ENCODE results near the gene TPCN2.

Gene TPCN2

DNA sequence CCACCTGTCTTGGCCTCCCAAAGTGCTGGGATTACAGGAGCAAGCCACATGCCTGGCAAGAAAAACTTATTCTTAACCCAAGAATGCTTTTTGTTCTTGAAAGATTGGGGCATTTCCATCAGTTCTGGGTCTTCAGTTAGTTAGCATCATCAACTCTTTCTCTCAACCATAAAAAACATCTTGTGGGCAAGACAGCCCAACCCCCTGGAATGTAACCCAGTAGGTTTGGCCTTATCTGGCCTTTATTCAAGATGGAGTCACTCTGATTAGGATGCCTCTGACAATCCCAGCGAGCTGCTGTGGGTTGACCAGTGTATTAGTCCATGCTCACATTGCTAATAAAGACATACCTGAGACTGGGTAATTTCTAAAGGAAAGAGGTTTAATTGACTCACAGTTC lies 9.2 kb upstream of the TPCN2 start:
- no peak for DNase-seq

GRCh38 chr11:69040051-69040450 lies 8.7 kb upstream of the TPCN2 start:
- no peak for DNase-seq

GRCh38 chr11:69040581-69041260 lies 8.0 kb upstream of the TPCN2 start:
- DNase-seq, result peak; percentile 56

DNA sequence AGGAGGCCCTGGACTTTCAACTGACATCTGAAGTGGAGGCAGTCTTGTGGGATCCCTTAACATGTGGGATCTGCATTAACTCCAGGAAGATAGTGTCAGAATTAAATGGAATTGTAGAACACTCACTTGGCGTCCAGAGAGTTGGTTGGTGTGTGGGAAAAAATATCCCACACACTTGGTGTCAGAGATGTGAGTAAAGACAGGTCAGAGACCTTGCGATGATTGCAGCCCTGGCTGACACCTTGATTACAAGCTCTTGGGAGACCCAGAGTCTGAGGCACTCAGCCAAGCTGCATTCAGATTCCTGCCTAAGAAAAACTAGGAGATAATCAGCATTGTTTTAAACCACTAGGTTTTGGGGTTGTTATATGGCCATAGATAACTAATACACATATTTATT lies 7.2 kb upstream of the TPCN2 start:
- no peak for DNase-seq

DNA sequence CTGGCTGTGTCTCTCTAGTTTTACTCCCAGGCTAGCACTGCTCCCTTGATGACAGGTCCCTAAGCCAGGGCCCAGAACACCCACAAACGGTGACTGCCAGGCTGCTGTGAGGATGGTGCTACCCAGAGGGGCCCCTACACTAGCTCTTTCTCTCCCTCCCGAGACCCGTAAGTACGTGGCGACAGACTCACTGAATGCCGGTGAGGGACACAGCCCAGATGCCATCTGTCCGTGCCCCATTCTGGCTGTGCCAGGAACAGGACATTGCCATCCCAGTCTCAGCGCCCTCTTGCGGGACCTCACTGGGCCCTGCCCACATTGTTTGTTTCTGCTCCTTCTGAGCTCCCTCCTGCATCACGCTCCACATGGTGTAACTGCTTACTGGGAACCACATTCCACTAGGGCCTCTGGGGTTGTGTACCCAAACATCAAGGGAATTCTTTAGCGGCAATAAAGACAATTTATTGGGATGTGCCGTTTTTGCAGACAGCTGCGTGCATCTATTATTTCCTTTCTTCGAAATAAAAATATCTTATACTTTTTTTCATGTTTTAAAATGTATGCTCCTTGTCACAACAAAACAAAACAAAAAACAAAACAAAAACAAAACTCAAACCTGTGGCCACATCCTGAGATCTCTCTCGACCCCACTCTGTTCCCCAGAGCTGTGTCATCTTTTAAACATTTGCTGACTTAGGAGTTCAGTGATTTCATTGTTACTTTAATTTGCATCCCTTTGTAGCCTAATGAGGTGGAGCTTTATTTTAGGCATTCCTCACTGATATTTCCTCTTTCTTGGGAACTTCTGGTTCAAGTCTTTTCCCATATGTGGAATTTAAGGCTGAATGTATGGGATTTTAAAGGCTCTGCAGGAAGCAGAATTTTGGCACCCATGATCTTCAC lies 4.4 kb upstream of the TPCN2 start:
- DNase-seq, result peak; percentile 85

DNA sequence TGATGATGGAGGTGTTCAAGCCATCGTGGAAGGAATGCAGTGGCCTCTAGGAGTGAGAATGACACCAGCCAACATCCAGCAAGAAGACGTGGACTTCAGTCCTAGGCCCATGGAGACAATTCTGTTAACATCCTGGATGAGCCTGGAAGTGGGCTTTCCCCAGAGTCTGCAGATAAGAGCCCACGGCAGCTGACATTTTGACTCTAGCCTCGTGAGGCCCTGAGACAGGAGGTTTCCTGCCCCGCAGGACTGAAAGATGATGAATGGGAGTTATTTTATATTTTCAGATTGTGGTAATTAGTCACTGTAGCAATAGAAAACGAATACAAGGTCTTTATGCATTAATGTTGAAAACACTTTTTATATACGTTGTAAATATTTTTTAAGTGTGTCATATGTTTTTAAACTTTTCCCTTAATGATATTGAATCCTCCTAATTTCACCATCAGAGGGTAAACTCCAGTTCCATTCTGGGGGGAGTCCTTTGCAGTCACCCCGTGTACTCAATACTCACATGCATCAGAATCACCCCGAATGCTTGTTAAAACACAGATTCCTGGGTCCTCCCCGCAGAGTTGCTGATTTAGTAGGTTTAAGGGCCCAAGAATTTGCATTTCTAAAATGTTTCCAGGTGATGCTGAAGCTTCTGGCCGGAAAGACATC lies 570 bp upstream of the TPCN2 start:
- DNase-seq, result peak; percentile 77

DNA sequence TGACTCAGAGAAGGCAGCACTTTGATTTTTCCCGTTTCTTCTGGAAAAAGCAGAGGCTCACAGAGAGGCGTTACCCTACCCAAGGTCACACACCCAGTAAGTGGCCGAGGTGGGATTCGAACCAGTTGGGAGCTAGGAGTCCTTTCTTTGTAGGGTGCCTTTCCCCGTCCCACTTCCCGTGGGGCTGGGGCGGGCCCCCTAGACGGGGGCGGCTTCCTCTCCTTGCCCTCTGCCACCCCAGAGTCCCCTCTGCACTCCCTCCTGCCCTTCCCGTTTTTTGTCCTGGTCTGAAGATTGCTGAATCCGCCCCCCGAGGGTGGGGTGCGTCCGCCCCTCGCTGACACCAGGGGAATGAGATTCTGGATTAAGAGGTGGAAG lies 747 bp downstream of the TPCN2 start:
- peak; percentile 74 for DNase-seq

DNA sequence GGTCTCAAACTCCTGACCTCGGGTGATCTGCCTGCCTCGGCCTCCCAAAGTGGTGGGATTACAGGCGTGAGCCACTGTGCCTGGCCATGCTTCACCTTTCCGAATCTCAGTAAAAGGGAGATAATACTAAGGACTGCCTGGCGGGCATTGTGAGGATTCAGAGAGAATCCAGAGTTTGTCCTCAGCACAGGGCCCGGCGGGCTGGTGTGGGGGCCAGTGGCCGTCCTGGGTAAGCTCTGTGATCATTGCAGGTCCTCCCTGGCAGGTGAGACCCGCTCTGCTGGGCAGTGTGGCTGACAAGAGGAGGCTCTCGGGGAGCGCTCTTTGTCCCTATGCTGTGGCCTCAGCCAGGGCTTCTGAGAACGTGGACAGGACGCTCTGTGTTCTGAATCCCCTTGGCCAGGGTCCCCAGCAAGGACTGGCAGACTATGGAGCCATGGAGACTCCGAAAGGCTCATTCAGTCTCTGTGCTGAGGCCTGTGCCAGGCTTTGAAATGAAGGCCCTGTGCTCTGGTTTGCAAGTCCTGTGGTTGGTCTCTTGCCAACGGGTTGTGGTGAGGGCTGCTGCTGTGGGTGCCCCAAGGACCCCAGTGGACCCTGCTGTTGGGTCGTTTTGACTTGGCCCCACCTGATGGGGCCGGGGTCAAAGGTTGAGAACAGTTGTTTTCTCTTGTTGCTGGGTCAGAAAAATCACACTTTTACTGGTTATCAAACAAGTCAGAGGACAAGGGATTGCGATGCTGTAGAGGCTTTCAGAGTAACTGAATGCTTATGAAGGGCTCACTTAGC lies 2.1 kb downstream of the TPCN2 start:
- DNase-seq, result no peak

- DNase-seq, result no peak
These were observed 2.9 kb downstream of the TPCN2 start for GRCh38 chr11:69051381-69052342.

DNA sequence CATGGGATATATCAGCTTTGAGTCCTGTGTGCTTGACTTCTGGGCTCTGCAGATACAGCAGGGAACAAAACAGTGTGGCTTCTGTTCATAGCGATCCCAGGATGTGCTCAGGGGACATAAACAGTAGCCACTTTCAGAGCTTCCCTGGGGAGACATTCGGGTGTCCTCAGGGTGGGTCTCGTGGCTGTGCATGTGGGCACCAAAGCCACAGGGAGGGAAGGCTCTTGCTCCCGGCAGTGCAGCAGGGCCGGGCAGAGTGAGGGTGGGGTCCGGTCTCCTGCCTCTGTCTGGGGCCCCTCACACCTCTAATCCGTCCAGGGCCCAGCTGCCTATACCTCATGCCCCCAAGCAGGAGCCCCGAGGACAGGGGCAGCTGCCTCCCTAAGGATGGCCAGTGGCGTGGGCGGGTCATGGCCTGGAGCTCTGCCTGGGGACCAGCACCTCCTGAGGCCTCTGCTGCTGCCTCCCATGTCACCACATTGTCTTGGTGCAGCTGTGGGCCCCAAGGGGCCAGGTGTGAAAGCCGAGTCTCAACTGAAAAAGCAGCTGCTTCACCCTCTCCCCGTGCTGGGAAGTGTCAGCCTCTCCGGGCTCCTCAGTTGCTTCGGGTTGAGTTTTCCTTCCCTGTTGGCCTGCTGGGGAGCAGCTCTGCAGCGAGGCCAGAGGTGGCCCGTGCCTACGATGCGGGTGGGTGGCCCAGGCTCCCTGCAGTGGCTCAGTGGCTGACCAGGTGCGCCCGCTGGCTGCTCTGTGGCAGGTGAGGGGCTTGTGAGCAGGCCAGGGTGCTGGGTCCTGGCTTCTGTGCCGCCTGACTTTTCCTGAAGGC lies 3.8 kb downstream of the TPCN2 start:
- no peak for DNase-seq

DNA sequence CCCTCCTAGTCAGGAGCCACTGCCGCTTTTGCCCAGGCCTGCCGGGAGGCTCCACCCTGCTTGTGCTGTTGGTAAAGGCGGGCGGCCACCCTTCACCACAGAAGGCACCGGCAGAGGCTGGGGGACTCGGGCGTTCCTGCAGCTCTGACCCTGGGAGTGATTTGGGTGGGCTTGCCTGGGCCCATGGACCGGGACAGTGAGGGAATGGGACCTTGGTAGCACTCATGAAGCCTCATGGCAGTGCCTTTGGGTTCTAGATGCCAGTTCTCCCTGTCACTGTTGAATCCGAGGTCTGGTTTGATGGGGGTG lies 4.4 kb downstream of the TPCN2 start:
- DNase-seq, result no peak

DNA sequence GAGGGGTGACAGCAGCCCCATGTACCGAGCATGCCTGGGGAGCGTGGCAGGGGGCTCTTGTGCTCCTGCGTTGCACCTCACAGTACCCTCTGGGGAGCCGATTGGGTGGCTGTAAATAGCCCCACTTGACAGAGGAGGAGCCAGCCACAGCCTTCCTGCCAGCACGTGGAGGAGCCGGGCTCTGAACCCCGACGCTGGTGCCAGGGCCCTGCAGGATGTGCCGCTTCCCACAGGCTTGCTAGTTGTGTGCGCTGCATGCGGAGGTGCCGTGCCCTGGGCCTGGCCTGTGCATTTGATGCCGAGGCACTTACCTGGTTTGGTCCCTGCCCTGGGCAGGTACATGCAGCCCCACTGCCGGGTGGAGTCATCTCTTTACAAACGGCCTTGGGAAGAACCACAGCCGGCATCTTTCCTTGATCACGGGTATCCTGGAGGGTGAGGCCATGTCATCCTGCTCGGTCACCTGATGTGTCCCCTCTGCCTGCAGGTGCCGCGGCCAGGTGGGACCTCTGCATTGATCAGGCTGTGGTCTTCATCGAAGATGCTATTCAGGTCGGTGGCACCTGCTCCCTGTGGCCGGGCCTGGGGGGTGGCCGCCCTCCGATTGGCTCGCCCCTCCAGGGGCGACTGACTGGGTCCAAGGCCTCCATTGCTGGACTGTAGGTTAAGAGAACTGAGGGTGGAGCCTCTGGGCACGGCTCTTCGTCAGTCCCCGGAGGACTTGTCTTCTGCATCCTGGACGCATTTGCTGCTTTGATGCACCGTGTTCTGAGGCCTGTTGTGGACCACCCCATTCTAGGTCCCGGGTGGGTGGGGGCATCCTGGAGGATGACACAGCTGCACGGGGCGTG lies 5.0 kb downstream of the TPCN2 start:
- no peak for DNase-seq

DNA sequence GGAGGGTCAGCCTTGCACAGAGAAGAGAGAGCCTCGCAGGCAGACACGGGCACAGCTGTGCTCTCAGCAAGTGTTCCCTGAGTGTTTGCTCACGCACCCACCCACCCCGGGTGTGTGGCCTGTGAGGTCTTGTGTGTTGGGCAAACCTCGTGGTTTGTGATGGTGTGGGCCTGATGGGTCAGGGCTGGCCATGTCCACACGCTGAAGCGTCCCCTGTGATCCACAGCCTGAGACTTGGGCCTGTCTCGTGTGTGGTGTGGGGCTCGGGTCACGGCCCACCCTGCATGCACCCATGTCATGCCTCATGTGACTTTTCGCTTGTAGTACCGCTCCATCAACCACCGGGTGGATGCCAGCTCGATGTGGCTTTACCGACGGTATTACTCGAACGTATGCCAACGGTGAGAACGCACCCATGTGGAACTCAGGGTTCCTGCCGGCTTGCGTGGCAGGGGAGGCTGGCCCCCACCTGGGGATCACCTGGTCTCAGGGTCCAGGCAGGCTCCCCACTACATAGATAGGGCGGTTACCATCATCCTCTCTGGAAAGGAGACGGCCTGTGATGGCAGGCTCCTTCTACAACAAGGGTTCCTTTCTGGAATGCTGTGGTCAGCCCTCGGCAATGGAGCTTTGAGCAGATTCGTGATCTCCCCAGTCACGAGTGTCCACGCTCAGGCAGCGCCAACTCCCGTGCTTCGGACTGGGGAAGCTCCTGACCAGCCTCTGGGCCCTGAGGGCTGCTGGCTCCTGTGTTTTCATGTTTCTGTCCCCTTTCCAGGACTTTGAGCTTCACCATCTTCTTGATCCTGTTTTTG lies 5.9 kb downstream of the TPCN2 start:
- DNase-seq, result no peak

DNA sequence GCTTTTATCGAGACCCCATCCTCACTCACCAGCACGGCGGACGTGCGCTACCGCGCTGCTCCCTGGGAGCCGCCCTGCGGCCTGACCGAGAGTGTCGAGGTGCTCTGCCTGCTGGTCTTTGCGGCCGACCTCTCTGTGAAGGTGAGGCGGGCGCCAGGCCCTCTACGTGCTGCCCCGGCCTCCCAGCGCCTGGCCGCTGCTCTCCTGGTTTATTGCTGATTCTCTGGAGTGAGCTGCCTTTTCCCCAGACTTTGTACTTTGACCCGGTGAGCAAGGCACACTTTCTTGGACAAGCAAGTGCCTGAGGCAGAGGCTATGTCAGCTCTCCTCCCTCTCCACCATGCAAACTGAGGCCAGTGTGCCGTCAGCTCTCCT lies 6.5 kb downstream of the TPCN2 start:
- no peak for DNase-seq

GRCh38 chr11:69055598-69056516 lies 7.1 kb downstream of the TPCN2 start:
- peak; percentile 54 for DNase-seq

DNA sequence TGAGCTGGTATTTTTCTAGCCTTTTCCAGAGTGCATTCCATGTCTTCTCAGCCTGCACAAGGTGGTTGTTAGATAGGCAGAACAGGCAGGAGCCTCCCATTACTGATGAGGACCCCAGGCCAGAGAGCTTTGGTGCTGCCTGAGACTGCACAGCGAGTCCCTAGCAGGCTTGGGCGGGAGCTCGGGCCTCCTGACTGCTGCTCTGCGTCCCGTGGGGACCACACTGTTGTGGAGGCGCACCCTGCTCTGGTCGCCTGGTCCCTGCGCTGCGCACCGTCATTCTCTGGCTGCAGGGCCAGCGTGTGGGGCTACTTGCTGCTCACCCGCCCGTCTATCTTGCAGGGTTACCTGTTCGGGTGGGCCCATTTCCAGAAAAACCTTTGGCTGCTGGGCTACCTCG lies 8.5 kb downstream of the TPCN2 start:
- no peak for DNase-seq

- no peak for DNase-seq
These were observed 9.1 kb downstream of the TPCN2 start for GRCh38 chr11:69057801-69058200.
